ENCODE measurements around the gene NME7. TPM values are rescaled to one million over a fixed set of nuclear protein-coding genes. Genes with fewer than 3 reads are reported as not detected.

Gene NME7
- total RNA-seq, 1 experiment from 2014 or later = 13.8 TPM

- TF ChIP-seq ZBTB21 (CRISPR knock-in tag; IDR thresholded peaks at IDR 0.05; ENCODE audit: borderline replicate concordance) = no peak
- TF ChIP-seq RORB (CRISPR knock-in tag; IDR thresholded peaks at IDR 0.05) = no peak
- TF ChIP-seq, protein P1, sequence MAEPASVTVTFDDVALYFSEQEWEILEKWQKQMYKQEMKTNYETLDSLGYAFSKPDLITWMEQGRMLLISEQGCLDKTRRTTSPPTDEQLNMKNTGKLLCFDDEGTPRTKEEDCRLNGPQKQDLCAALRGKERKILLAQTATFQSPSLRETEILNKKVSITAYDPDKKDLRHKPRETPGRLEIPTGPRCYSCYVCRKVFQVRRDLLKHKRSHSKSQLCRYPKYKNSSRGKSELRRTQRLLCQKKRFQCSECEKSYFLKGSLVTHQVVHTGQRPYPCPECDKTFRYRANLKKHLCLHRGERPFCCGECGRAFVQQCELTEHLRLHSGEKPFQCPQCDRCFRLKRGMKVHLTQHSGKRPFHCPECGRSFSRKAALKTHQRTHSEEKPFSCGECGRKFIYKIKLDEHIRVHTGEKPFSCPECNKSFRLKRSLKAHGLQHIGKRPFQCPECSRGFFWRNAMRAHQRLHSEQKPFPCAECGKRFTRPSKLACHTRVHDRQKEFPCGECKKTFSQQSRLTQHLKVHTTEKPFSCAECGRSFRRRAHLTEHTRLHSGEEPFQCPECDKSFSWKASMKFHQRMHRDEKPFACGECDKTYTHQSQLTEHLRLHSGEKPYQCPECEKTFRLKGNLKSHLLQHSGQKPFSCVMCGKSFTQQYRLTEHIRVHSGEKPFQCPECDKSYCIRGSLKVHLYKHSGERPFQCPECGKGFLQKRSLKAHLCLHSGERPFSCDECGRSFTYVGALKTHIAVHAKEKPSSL (CRISPR knock-in tag; conservative IDR thresholded peaks at IDR 0.05) = no peak
- TF ChIP-seq NFATC4 (CRISPR knock-in tag; IDR thresholded peaks at IDR 0.05) = no peak
- TF ChIP-seq ZNF263 (CRISPR knock-in tag; IDR thresholded peaks at IDR 0.05; ENCODE audit: low read depth) = no peak
- no peak for TF ChIP-seq SOX15 (CRISPR knock-in tag; IDR thresholded peaks at IDR 0.05)
- no peak for TF ChIP-seq NR1H2 (CRISPR knock-in tag; IDR thresholded peaks at IDR 0.05)
These were observed 256.7 kb downstream of the NME7 start (continued) for GRCh38 chr1:169110689-169111447.

DNA sequence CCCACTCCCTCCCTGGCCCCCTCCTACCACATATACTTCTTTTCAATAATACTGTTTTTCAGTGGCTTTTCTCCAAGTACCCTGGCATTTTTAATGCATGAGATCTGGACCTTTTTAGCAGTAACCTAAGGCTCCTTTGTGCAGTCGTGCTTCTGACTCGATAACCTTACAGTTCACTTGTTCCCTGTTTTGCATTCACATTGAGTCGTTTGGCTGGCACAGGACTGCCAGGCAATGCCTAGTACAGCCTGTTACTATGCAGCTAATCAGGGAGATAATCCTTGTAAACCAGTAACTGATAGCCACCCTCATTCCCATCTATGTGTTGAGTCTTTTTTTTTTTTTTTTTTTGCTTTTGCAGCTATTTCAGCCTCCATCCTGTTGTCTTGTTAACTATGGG is 257.4 kb downstream of the NME7 start:
- TF ChIP-seq, protein P2, sequence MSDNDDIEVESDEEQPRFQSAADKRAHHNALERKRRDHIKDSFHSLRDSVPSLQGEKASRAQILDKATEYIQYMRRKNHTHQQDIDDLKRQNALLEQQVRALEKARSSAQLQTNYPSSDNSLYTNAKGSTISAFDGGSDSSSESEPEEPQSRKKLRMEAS (CRISPR knock-in tag; IDR thresholded peaks at IDR 0.05) = no peak
- CTCF ChIA-PET = interaction anchor here (0.7 kb wide), 1 partner anchor 239 kb away, joined by 4 read pairs; no protein-coding TSS in a partner anchor
- Mint-ChIP-seq H3K4me3 (no peak overlapping the region; the same call in none of the 2 replicates), H3K27ac (peak overlapping the region; percentile 33; the same call in 1 of the 2 replicates), H3K9me3 (no peaks in the 10 kb centered on the region), H3K36me3 (peaks cover 29% of the 10 kb centered on the region), H3K27me3 (ENCODE audit: low read depth) (no peaks in the 10 kb centered on the region; the same call in 1 of the 2 replicates), H3K4me1 (peaks cover 54% of the 10 kb centered on the region)
- ATAC-seq (no peak), DNase-seq (ENCODE audit: low spot score) (no peak)
- POLR2A ChIA-PET = no interaction called here

DNA sequence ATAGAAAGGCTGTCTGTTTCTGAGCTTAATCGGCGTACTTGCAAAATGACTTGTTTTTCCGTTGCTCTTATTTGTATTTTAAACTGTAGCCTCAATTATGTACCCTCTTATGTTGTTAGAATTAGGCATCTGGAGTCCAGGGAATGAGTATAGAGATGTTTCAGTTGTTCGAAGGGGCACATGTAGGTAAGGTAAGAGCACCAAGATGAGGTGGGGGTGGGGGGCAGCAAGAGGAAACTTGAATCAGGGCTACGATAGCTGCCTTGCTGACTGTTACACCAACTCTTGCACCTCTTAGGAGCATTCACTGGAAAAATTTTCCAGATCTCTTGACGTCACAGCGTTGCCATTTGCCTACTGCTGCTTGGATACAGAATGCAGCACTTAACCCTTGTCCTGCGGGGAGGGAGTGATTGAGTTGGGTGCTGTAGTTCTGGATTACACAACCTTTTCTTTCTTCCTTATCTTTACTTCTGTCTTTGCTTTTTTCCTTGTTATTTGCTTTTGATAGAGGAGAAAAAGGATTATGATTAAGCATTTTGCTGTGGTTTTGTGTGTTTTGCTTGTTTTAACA is 257.9 kb downstream of the NME7 start:
- ChIA-PET POLR2A (interaction anchor here (0.5 kb wide), 1 partner anchor 214 kb away, joined by 4 read pairs; no protein-coding TSS in a partner anchor), CTCF (no interaction called here)
- Mint-ChIP-seq H3K27ac (peak overlapping the region; percentile 75), H3K36me3 (peaks cover 26% of the 10 kb centered on the region), H3K4me1 (peaks cover 60% of the 10 kb centered on the region), H3K9me3 (no peaks in the 10 kb centered on the region), H3K27me3 (ENCODE audit: low read depth) (no peaks in the 10 kb centered on the region; the same call in none of the 2 replicates), H3K4me3 (peak overlapping the region; percentile 20; the same call in 1 of the 2 replicates)
- no peak for DNase-seq (ENCODE audit: low spot score)
- TF ChIP-seq TEAD4 (CRISPR knock-in tag; IDR thresholded peaks at IDR 0.05) = no peak
- 0 out of 2 replicates have a peak, but pooled peaks have one; percentile 8 for TF ChIP-seq GABPB1 (CRISPR knock-in tag; IDR thresholded peaks at IDR 0.05)
- no peak for ATAC-seq

DNA sequence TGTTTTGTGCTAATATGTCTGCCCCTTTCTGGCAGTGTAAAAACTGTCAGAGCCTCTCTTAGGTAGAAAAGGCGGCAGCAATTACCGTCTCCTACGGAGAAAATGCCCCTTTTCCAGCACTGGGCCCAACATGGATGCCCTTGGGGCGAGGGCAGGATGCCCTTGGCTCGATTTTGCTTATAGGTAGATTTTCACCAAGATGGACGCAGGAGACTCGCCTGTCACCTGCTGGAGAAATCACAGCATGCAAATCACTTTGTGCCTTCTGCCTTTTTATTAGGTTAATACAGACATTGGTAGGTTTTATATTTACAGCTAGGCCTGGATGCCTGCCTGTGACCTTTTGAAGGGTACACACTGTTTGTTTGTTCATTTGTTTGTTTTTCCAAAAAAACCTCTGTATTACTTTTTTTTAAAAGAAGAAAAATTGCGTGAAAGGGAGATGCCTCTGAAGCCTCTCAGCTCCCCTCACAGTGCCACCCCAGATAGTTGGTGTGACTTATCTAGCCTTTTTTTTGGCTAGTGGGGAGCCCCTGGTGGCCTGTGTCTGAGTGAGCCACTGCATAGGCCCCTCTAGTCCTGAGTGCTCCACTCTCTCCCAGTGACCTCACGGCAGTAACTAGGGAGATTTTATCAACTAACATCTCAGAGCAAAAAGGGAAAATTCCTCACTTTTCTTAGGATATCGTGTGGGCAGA is 258.6 kb downstream of the NME7 start:
- H3K36me3 Mint-ChIP-seq = peaks cover 21% of the 10 kb centered on the region
- H3K27me3 Mint-ChIP-seq (ENCODE audit: low read depth) = no peaks in the 10 kb centered on the region; the same call in none of the 2 replicates
- DNase-seq (ENCODE audit: low spot score) = no peak
- peak overlapping the region; percentile 89; the same call in 1 of the 2 replicates for H3K4me3 Mint-ChIP-seq
- peak overlapping the region; percentile 75 for H3K27ac Mint-ChIP-seq
- ChIA-PET CTCF (interaction anchor here (1.0 kb wide), 1 partner anchor 506 kb away, joined by 3 read pairs; no protein-coding TSS in a partner anchor), POLR2A (interaction anchor here (0.5 kb wide), 1 partner anchor 215 kb away, joined by 4 read pairs; no protein-coding TSS in a partner anchor)
- ATAC-seq = no peak
- no peaks in the 10 kb centered on the region for H3K9me3 Mint-ChIP-seq
- H3K4me1 Mint-ChIP-seq = peaks cover 62% of the 10 kb centered on the region
- TF ChIP-seq, protein P2 (CRISPR knock-in tag; IDR thresholded peaks at IDR 0.05) = no peak
- TF ChIP-seq ATF1 (CRISPR knock-in tag; IDR thresholded peaks at IDR 0.05) (no peak), GRHL2 (CRISPR knock-in tag; IDR thresholded peaks at IDR 0.05; ENCODE audit: insufficient replicate concordance, severe bottlenecking) (no peak), USF2 (CRISPR knock-in tag; IDR thresholded peaks at IDR 0.05) (no peak), FOXP1 (CRISPR knock-in tag; IDR thresholded peaks at IDR 0.05; ENCODE audit: borderline replicate concordance) (no peak), TCF7 (CRISPR knock-in tag; IDR thresholded peaks at IDR 0.05; ENCODE audit: low read depth) (no peak), ZNF263 (CRISPR knock-in tag; IDR thresholded peaks at IDR 0.05; ENCODE audit: low read depth) (no peak), USF1 (CRISPR knock-in tag; IDR thresholded peaks at IDR 0.05) (no peak), SMAD3 (CRISPR knock-in tag; IDR thresholded peaks at IDR 0.05; ENCODE audit: borderline replicate concordance) (no peak)
- TF ChIP-seq, protein P3, sequence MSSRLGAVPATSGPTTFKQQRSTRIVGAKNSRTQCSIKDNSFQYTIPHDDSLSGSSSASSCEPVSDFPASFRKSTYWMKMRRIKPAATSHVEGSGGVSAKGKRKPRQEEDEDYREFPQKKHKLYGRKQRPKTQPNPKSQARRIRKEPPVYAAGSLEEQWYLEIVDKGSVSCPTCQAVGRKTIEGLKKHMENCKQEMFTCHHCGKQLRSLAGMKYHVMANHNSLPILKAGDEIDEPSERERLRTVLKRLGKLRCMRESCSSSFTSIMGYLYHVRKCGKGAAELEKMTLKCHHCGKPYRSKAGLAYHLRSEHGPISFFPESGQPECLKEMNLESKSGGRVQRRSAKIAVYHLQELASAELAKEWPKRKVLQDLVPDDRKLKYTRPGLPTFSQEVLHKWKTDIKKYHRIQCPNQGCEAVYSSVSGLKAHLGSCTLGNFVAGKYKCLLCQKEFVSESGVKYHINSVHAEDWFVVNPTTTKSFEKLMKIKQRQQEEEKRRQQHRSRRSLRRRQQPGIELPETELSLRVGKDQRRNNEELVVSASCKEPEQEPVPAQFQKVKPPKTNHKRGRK (CRISPR knock-in tag; IDR thresholded peaks at IDR 0.05; ENCODE audit: borderline replicate concordance) = no peak
- TF ChIP-seq, protein P4, sequence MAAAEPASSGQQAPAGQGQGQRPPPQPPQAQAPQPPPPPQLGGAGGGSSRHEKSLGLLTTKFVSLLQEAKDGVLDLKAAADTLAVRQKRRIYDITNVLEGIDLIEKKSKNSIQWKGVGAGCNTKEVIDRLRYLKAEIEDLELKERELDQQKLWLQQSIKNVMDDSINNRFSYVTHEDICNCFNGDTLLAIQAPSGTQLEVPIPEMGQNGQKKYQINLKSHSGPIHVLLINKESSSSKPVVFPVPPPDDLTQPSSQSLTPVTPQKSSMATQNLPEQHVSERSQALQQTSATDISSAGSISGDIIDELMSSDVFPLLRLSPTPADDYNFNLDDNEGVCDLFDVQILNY (CRISPR knock-in tag; IDR thresholded peaks at IDR 0.05) = no peak

All from WTC11 (cell line).